Stimulated activated CD4-positive, alpha-beta T cell treated with anti-CD3 and anti-CD28 coated beads, Interleukin-1b, Interleukin-23, amount 100 ng/mL, for 1 hour (primary cell): ENCODE data around the gene ZC3HAV1.
A peak's percentile ranks its signal among the peaks of the same experiment; 100 is the strongest.
"Not testable (repeated sequence)": the region's sequence is repeated elsewhere in the genome, so short reads cannot be mapped to it uniquely, and the experiment has no call there.

Experiments used
- DNase-seq, 2 donors: peaks; one replicate each; pipeline ENCODE4 v3.0.0-alpha.2; 2020; ENCODE audit warnings: low read depth in 2 of 2

Gene ZC3HAV1

DNA sequence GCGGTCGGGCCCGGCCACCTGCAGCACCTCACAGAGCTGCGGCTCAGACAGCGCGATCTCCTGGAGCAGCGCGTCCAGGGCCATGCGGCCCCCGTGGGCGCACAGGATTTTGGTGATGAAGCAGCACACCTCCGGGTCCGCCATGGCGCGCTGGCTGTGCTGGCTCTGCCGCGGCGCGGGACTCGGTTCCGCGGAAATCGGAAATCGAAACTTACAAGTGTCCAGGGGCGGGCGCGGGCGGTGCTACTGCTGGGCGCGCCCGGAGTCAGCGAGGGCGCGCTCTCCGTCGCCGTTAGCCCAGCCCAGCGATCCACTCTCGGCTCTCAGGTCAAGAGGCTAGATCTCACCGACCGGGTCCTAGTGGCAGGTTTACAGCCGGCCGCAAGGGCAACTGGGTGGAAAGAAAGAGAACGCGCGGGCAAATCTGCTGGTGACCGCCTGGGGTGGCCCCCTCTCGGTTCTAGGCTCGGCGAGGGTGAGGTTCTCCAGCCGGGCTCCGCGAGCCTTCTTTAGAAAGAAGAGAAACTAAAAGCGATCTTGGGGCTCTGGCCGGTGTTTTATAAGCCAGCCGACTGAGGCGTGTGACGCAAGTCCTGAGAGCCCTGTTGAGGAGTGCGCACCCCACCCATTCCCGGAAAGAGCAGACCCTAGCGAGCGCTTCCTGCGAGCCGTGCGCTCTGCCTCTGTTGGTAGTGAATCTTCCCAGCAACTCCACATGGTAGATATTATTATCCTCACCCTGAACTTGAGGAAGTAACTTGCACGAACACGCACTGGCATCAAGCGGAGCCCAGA is at the start of gene ZC3HAV1:
ZC3HAV1 (minus strand) TSS at position 533 of the 795 bp plus-strand sequence; CDS start at position 144, 389 bp downstream.
- DNase-seq = peak; percentile 60 to 62

DNA sequence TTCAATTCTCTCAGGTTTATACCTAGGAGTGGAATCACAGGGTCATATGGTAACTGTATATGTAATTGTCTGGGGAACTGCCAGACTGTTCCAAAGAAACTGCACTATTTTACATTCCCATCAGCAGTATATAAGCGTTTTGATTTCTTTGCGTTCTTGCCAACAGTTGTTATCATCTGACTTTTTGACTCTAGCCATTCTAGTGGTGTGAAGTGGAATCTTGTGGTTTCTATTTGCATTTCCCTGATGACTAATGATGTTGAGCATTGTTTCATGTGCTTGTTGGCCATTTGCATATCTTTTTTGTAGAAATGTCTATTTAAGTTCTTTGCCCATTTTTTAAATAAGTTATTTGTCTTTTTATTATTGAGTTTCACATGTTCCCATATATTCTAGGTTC is 44.3 kb upstream of the ZC3HAV1 start:
- DNase-seq = no peak

- no peak for DNase-seq
Measured at GRCh38 chr7:139152149-139152548, 42.6 kb upstream of the ZC3HAV1 start.

GRCh38 chr7:139139150-139139549 is 29.6 kb upstream of the ZC3HAV1 start:
- no peak for DNase-seq

DNA sequence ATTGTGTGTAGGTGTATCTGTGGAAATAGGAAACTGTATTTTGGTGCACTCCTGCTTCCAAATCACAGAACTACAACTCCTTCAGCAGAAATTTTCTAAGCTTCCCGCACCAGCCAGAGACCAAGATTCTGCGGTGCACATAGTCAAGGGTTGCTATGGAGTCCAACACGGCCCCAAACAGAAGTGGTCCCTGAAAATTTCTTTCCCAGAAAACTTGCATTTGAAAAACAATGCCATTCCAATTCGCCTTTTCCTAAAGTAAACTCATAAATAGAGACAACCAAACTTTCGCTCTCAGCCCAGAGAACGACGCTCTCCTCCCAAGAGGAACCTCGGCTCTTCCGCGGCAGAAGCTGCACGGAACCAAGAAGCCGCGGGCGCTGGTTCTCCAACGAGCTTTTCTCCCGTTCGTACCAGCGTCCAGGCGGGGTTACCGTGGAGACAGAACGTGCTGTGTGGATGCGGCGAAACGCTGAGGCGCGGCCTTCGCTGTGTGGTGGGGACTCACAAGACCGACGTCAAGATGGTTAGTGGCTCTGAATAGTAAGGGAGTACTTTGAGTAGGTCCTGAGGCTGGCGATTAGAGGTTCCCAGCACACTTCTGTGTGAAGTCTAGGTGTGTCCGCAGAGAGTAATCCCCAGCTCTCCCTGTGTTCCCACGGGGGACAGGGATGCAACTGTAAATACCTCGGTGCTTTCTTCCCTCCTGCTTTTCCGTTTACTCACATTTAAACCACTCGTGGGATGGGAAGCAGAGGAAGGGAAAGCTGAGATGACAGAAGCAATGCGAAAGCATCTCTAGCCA is 24.0 kb upstream of the ZC3HAV1 start:
- DNase-seq = peak; percentile 63 to 82

GRCh38 chr7:139132887-139133286 is 23.4 kb upstream of the ZC3HAV1 start:
- DNase-seq = no peak

GRCh38 chr7:139131601-139132041 is 22.1 kb upstream of the ZC3HAV1 start:
- no peak for DNase-seq

- not testable (repeated sequence) for DNase-seq
Measured at GRCh38 chr7:139129814-139130213, 20.3 kb upstream of the ZC3HAV1 start.

DNA sequence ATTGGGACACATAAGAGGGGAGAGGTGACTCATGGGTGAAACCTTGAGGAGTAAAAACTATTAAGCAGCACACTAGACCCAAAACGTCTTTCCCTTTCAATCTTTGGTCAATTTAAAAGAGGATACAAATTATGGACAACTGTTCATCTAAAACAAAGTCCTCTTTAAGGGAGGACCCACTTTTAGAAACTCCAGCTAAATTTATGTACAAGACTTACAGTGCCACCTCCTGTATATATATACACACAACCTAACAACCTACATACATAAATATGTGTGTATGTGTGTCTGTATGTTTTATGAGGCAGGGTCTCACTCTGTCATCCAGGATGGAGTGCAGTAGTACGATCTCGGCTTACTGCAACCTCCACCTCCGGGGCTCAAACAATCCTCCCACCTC is 18.1 kb upstream of the ZC3HAV1 start:
- no peak for DNase-seq

GRCh38 chr7:139125657-139126056 is 16.1 kb upstream of the ZC3HAV1 start:
- DNase-seq = no peak

- DNase-seq = not testable (repeated sequence)
Measured at GRCh38 chr7:139124995-139125394, 15.5 kb upstream of the ZC3HAV1 start.

- no peak for DNase-seq
Measured at GRCh38 chr7:139124084-139124914, 14.8 kb upstream of the ZC3HAV1 start.

- DNase-seq = no peak
Measured at GRCh38 chr7:139119486-139119849, 9.9 kb upstream of the ZC3HAV1 start.

- no peak for DNase-seq
Measured at GRCh38 chr7:139118805-139119485, 9.4 kb upstream of the ZC3HAV1 start.

- no peak for DNase-seq
Measured at GRCh38 chr7:139118234-139118804, 8.8 kb upstream of the ZC3HAV1 start.

- DNase-seq = no peak
Measured at GRCh38 chr7:139117599-139118233, 8.2 kb upstream of the ZC3HAV1 start.

DNA sequence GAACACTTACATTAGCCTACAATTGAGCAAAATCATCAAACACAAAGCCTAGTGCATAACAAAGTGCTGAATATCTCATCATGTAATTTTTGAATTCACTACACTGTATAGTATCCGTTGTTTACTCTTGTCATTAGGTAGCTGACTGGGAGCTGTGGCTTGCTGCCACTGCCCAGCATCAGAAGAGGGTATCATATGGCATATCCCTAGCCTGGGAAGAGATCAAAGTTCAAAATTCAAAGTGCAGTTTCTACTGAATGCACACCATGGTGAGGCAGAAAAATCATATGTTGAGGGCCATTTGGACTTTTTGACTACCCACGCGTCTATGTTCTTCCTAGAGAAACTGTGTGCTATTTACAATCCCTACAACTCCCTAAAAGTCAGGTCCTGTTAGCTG is 7.5 kb upstream of the ZC3HAV1 start:
- DNase-seq = no peak

DNA sequence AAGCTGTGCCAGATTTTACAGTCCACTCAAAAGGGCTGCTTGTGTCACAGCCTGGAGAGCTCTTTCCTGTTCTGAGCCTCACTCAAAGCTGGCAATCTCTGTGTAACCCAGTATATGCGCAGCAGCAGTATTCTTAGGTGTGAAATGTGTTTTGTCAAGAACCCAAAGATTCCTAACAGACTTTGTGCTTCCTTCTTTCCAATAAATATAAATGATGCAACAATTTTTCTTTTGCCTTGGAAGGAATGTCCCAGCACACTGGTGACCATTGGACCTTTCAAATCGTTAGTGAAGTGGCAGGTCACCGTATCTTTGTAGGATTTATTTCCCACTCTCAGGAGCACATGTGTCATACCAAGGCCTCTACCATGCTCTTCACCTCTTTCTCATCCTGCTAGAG is 5.6 kb upstream of the ZC3HAV1 start:
- no peak for DNase-seq

DNA sequence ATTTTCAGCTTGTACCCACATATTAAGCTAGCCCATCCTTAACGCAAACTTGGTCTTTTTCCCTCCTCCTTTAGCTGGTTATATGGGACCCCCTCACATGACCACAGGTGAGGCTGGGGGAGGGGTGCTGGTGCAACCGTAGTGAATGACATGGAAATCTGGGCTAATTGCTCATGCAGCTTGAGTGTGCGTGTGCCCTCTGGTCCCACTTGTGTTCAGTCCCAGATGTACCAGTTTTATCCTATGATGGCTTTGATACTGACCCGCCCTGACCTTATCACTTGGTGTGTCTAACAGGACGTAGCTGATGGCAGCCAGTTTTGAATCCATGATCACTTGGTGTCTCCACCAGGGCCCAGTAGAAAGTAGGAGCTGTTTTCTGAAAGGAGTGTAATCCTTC is 5.1 kb upstream of the ZC3HAV1 start:
- no peak for DNase-seq

- no peak for DNase-seq
Measured at GRCh38 chr7:139114018-139114417, 4.5 kb upstream of the ZC3HAV1 start.
